T47D (cell line): ENCODE results near the gene HS3ST4.

ENCODE experiments used
- DNase-seq, 2 experiments: peaks; one replicate each; pipeline versions ENCODE4 v3.0.0 to v3.0.0-alpha.2; 2011 to 2012; ENCODE audit warnings: low read depth in 1 of 2, low spot score in 1 of 2
- JUND ChIP-seq: IDR thresholded peaks from 2 replicates; pipeline ENCODE4 v1.6.1; 2012; ENCODE audit warnings: low read depth
- in situ Hi-C: cut with HindIII; loops from 2 replicates; pipeline ENCODE4 v1.10.0; 2016; ENCODE audit warnings: low sequenced_read_pairs, low pct_unique_long_range_greater_than_20kb

HS3ST4 gene

DNA sequence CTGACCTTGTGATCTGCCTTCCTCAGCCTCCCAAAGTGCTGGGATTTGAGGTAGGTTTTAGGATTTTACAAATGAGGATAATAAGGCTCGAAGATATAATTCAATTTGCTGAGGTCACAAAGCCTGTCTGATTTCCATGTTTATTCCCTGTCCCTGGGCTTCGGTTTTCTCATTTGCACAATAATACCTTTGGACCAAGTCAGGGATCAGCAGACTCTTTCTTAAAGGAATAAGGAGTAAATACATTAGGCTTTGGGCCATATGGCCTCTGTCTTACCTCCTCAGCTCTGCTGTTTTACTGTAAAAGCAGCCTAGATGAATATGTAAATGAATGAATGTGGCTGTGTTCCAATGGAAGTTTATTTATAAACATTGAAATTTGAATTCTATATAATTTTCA is 442.8 kb downstream of the HS3ST4 start:
- in situ Hi-C loops = no loop called here
- DNase-seq = no peak
- TF ChIP-seq JUND = no peak

DNA sequence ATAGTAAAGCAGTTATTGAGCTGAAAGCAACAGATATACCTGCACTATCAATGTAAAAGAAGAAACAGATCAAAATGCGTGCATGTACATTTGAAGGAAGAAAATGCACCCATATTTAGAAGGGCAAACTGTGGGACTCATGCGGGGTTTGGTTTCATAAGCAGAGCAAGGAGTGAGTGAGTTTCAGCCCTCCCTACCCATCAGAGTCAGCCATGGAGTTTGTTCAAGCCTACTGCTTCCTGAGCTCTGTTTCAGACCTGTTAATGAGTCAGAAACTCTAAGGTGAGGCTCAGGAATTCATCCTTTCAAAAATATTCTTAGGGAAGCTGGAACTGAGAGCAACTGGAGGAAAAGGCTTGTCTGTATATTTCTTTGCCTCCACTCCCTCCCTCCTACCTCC is 446.2 kb downstream of the HS3ST4 start:
- DNase-seq = no peak
- no peak for TF ChIP-seq JUND

DNA sequence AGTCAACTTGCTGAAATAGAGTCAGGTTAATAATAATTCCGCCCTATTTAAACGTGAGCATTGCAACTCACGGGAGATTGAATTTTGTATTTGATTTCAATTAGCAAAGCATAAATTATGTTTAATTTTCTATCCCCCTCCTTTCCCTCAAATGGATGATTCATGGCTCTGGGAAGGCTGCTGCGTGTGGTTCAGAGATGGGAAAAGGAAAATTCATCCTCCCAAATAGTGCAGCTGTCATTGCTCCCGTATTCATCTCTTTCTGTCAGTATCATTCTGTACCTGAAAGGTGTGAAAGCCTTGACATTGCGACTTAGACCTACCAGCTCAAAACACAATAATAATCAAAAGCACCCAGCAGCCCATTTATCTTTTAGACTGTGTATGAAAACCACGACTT is 447.3 kb downstream of the HS3ST4 start:
- in situ Hi-C loops = no loop called here
- TF ChIP-seq JUND = no peak

More for the DNA sequence above, 446.2 kb downstream of the HS3ST4 start:
- in situ Hi-C loops = no loop called here

DNA sequence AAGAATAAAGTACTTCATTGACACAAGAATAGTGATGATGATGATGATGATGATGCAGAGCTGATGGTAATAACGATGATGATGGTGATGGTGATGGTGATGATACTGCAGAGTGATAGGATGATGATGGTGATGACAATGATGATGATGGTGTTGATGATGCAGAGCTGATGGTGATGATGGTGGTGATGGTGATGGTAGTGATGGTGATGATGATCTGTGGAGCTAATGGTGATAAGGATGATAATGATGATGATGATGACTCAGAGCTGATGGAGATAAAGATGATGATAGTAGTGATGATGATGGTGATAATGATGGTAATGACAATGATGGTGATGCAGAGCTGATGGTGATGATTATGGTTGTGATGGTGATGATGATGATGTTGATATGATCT is 448.1 kb downstream of the HS3ST4 start:
- in situ Hi-C loops = no loop called here
- DNase-seq = no peak
- no peak for TF ChIP-seq JUND

More for the DNA sequence above, 447.3 kb downstream of the HS3ST4 start:
- no peak for DNase-seq

DNA sequence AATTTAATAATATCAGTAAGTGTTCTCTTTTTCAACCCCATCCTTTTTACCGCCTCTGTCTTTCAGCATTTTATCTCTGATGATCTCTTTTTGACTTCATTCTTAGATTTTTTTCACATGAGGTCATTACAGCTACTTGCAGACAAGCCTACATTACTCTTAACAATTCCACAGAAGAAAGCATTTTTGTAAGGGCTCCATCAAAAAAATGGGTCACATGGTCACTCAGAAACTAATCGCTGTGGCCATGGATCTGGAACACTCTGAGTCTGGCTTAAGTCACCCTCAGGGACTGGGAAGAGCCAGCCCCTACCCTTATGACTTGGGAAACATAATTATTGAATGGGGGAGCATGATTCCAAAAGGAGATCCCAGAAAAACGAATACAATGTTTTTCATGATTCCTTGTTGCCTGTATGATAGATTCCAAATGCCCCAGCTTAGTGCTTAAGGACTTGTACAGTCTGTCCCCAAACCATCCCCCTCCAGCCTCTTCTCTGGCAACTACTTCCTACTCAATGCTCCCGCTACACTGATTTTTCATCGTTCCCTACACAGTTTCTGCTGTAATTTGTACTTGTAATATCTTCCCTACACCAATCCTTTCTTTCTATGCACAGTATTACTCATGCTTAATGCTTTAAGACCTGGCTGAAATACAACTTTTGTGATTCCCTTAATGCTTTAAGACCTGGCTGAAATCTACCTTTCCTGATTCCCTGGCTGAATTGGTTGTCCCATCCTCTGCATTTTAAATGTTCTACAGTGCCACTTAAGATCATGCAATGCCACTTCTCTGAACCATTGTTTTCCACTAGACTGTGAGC is 457.8 kb downstream of the HS3ST4 start:
- no peak for DNase-seq
- in situ Hi-C loops = no loop called here
- TF ChIP-seq JUND = no peak

DNA sequence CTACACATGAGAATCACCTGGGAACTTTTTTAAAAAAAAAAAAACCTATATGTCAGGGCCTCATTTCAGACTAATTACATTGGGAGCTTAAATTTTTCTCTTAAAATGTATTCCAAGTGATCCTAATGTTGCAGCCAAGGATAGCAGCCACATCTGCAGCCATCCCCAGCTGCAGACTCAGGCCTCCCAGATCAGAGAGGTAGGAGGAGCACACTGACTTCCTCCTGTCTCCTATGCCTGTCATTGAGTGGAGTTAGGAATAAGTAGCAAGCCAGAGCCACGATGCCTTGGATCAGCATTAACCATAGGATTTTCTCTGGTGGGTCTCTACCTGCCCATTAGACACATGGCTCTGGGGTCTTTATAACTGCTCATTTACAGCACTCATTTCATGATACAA is 463.5 kb downstream of the HS3ST4 start:
- in situ Hi-C loops = no loop called here
- TF ChIP-seq JUND = no peak
- no peak for DNase-seq

DNA sequence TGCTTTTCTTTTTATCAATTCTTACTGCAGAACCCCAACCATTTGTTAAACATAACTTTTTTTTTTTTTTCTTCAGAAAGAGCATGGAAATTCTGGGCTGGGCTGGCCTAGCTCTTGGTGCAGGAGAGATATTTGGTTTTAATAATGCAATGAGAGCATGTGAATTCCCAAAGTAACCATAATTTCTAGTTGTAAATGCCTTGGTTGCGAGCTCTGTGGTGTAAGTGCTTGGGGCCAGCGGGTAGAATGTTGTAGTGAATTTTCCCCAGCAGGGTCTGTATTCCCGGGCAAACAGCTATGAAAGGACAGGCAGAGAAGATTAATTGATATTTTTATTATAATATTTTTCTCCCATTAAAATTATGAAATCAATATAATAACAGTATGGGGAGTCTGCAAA is 465.6 kb downstream of the HS3ST4 start:
- TF ChIP-seq JUND = no peak
- in situ Hi-C loops = no loop called here
- DNase-seq = no peak

DNA sequence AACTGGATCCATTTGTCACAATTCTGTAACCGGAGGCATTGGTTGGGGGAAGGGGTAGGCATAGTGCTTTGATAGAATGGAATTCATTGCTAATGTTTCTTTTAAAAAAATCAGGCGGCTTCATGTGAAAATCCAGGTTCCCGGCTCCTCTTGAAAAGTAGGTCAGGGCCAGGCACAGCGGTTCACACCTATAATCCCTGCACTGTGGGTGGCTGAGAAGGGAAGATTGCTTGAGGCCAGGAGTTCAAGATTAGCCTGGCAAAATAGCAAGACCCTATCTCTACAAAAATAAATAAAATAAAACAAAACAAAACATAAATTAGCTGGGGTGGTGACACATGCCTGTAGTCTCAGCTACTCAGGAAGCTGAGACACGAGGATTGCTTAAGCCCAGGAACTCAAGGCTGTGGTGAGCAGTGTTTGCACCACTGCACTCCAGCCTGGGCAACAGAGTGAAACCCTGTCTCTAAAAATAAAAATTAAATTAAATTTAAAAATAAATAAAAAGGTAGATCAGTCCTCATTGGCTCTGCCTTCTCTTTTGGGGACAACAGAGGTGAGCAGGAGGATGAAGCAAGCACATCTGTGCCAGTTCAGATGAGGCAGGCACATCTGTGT is 466.5 kb downstream of the HS3ST4 start:
- no peak for TF ChIP-seq JUND

DNA sequence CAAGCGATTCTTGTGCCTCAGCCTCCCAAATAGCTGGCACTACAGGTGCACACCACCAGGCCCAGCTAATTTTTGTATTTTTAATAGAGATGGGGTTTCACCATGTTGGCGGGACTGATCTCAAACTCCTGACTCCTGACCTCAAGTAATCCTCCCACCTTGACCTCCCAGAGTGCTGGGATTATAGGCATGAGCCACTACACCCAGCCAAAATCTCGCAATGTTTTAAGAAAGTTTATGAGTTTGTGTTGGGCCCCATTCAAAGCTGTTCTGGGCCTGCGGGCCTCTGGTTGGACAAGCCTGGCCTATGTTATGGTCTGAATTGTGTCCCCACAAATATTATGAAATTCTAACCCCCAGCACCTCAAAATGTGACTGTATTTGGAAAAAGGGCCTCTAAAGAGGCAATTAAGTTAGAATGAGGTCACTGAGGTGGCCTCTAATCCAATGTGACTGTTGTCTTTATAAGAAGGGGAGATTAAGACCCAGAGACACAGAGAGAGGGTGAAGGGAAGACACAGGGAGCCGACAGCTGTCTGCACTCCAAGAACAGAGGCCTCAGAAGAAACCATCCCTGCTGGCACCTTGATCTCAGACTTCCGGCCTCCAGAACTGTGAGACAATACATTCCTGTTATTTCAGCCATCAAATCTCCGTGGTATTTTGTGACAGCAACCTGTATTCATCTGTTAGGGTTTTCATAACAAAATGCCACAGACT is 469.9 kb downstream of the HS3ST4 start:
- no peak for DNase-seq
- no peak for TF ChIP-seq JUND
- in situ Hi-C loops = no loop called here

More for the DNA sequence above, 466.5 kb downstream of the HS3ST4 start:
- DNase-seq = no peak
- in situ Hi-C loops = no loop called here

DNA sequence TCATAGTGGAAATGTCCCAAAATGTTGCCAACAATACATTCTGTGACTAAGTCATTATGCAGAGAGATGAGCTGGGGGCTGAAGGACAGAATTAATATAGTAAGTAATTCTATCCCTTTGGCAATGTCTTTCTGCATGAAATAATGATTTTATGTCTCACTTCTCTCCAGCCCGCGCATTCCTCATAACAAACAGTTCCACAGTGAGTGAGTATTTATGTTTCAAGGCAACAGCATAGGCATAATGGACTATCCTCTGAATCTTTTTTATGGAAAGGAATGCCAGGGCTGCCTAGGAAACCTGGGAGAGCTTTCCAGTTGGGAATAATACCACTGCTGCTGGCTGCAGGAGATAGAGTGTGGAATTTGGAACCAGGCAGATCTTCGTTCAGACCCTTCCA is 477.7 kb downstream of the HS3ST4 start:
- no peak for TF ChIP-seq JUND
- in situ Hi-C loops = no loop called here
- no peak for DNase-seq

DNA sequence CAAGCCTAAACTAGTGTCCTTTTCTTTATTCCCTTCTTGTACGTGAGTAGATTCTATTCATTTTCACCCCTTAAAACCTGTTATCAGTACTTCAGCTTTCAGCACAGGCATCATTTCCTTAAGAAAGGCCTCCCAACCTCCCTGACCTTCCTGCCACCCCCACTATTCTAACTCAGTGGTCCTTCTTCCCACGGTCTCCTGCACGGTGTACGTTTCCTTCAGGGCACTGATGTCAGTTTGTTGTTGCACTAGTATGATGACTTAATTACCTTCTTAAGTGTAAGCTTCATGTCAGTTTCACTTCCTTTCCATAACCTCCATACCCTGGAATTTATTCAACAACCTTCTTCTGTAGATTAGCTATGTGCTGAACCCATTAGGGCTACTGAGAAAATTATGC is 484.2 kb downstream of the HS3ST4 start:
- no peak for DNase-seq
- in situ Hi-C loops = no loop called here
- TF ChIP-seq JUND = no peak

DNA sequence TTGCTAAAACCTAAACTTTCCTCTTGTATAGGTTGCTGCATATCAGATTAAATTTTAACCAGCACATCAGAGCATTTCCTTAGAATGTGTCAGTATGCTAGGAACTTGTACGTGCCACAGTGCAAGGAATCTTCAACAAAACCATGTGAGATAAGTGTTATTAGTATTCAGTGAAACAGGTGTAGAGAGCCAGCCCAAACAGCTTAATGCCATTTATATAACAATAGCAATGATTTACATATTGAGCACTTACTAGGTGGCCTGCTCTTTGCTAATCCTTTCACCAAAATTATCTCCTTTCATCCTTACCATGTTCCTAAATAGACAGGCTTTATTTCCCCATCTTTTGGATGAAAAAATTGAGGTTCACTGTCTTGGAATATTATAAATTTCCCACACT is 485.7 kb downstream of the HS3ST4 start:
- DNase-seq = no peak
- TF ChIP-seq JUND = no peak
- in situ Hi-C loops = no loop called here

DNA sequence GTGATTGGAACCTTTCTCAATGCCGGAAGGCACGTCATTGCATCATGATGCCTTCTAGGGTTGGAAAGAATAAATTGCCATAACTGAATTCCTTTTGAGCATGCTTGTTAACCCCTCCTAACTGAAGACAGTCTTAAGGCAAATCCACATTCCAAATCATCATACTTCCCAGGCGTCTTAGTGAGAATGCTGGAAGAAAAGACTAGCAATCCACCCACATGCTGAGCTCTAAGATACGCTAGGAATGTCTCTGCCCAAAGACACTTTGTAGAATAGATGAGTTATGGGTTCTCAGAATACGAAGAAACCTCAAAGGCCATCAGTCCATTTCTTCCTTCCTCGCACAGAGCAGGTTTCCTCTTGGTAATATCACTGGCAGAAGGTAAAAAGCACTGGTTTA is 486.5 kb downstream of the HS3ST4 start:
- in situ Hi-C loops = no loop called here
- no peak for DNase-seq
- no peak for TF ChIP-seq JUND
